Activated CD4-positive, alpha-beta T cell treated with anti-CD3 and anti-CD28 coated beads, Interleukin-2, amount 10 ng/mL, durations not matched to agents 24 days and 14 days (primary cell): Measurements from ENCODE around the gene SLC16A8. TPM values are rescaled to one million over a fixed set of nuclear protein-coding genes. Genes with fewer than 3 reads are reported as not detected.
"Not testable (repeated sequence)": the region's sequence is repeated elsewhere in the genome, so short reads cannot be mapped to it uniquely, and the experiment has no call there.

Experiments used
- DNase-seq: peaks from one replicate; pipeline ENCODE4 v3.0.0; 2022
- H3K27ac Mint-ChIP-seq: one replicate; pipeline ENCODE4 v1.8.0; 2022; ENCODE audit warnings: mild to moderate bottlenecking, mixed read lengths
- H3K27me3 Mint-ChIP-seq: one replicate; pipeline ENCODE4 v1.8.0; 2022; ENCODE audit warnings: mixed read lengths
- H3K36me3 Mint-ChIP-seq: one replicate; pipeline ENCODE4 v1.8.0; 2022; ENCODE audit warnings: low read depth, mild to moderate bottlenecking, mixed read lengths
- H3K4me1 Mint-ChIP-seq: one replicate; pipeline ENCODE4 v1.8.0; 2021; ENCODE audit warnings: mixed read lengths
- H3K4me3 Mint-ChIP-seq: one replicate; pipeline ENCODE4 v1.8.0; 2022; ENCODE audit warnings: mild to moderate bottlenecking, moderate library complexity, mixed read lengths
- H3K9me3 Mint-ChIP-seq: one replicate; pipeline ENCODE4 v1.8.0; 2021; ENCODE audit warnings: mixed read lengths
- intact Hi-C: fragments of 100-400 bp; cut with micrococcal nuclease; formaldehyde crosslinking; loops from one replicate; pipeline ENCODE4 v1.15.1; 2023
- total RNA-seq: library from RNA; stranded (reverse); gene quantifications from 2 replicates; pipeline ENCODE4 v1.2.3, GENCODE V29; 2022

Gene SLC16A8
- total RNA-seq, 1 donor from 2014 or later, result not detected

DNA sequence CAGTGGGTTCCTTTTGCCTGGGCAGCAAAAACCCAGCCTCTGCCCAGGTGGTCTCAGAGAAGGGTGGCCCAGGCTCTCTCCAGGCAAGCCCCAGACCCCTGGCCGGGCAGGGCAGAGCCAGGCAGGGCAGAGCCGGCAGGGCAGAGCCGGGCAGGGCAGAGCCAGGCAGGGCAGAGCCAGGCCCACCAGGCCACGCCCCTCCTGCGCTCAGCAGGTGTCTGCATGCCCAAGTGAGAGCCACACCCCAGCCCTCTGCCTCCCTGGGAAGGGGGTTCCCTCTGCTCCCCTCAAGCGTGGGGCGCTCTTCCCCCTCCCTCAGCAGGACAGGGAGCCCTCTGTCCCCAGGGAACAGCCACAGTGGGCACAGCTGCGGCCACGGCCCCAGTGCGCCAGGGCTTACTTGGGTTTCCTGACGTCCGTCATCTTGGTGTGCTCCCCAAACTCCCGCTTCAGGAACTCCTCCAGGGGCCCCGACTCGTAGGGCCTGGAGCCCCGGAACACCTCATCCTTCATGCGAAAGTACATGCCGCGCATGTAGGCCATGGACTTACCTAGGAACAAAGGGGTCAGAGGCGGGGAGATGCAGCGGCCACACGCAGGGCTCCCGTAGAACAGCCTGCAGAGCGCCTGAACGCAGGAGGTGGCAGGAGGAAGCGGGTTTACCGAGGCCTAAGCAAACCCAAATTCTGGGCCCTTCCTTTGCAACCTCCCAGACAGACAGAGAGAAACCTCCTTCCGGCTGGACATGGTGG is 36.6 kb upstream of the SLC16A8 start:
- intact Hi-C loops, result no loop called here
- H3K4me1 Mint-ChIP-seq, result peaks cover 7% of the 10 kb centered on the region
- H3K27me3 Mint-ChIP-seq, result no peaks in the 10 kb centered on the region
- H3K9me3 Mint-ChIP-seq, result no peaks in the 10 kb centered on the region
- no peak overlapping the region for H3K4me3 Mint-ChIP-seq
- H3K36me3 Mint-ChIP-seq, result no peaks in the 10 kb centered on the region
- no peak for DNase-seq
- H3K27ac Mint-ChIP-seq, result no peak overlapping the region

DNA sequence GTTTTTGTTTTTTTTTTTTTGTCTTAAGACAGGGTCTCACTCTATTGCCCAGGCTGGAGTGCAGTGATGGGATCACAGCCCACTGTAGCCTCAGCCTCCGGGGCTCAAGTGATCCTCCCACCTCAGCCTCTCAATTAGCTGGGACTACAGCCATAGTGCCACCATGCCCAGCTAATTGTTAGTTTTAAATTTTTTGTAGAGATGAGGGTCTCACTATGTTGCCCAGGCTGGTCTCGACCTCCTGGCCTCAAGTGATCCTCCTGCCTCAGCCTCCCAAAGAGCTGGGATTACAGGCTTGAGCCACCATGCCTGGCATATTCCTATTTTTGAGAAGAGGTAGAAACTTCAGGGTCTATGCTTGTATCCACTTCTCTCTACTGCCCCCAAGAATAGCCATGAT is 34.8 kb upstream of the SLC16A8 start:
- not testable (repeated sequence) for H3K27ac Mint-ChIP-seq, H3K9me3 Mint-ChIP-seq, H3K4me3 Mint-ChIP-seq, DNase-seq, H3K27me3 Mint-ChIP-seq, H3K36me3 Mint-ChIP-seq, H3K4me1 Mint-ChIP-seq
- intact Hi-C loops, result loop anchor here (10.0 kb wide), 1 partner anchor 86 kb away; the partner anchor contains the start of gene MAFF

DNA sequence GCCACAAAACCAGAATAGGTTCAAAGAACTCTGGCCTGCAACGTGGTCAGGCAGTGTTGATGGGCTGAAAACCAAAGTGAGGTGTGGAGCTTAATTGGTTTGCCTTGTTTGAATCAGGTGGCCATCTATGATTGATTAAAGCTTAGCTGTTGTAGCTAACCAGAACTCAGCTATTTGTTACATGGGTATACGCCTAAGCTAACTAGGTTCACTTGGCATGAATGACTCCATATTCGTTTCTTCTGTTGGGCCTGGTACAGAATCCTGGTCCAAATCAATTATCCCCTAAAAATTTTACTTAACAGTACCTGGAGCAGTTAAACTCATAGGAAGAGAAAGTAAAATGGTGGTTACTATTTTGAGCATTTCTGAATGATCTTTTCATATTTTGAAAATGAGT is 34.2 kb upstream of the SLC16A8 start:
- Mint-ChIP-seq H3K27me3 (no peaks in the 10 kb centered on the region), H3K36me3 (no peaks in the 10 kb centered on the region), H3K4me3 (no peak overlapping the region), H3K27ac (no peak overlapping the region), H3K4me1 (peaks cover 2% of the 10 kb centered on the region), H3K9me3 (no peaks in the 10 kb centered on the region)
- DNase-seq, result no peak
- intact Hi-C loops, result loop anchor here (10.0 kb wide), 1 partner anchor 87 kb away; the partner anchor contains the start of gene MAFF

DNA sequence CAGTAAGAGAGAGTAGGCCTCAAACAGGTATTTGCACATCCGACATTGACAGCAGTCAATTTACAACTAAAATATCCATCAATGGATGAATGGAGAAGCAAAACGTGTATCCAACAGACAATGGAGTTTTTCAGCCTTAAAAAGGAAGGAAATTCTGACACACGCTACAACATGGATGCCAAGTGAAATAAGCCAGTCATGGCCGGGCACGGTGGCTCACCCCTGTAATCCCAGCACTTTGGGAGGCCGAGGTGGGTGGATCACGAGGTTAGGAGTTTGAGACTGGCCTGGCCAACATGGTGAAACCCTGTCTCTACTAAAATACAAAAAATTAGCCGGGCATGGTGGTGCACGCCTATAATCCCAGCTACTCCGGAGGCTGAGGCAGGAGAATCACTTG is 33.6 kb upstream of the SLC16A8 start:
- not testable (repeated sequence) for H3K9me3 Mint-ChIP-seq, H3K4me1 Mint-ChIP-seq, DNase-seq, H3K36me3 Mint-ChIP-seq, H3K27ac Mint-ChIP-seq, H3K4me3 Mint-ChIP-seq, H3K27me3 Mint-ChIP-seq
- intact Hi-C loops, result loop anchor here (10.0 kb wide), 1 partner anchor 87 kb away; the partner anchor contains the start of gene MAFF

DNA sequence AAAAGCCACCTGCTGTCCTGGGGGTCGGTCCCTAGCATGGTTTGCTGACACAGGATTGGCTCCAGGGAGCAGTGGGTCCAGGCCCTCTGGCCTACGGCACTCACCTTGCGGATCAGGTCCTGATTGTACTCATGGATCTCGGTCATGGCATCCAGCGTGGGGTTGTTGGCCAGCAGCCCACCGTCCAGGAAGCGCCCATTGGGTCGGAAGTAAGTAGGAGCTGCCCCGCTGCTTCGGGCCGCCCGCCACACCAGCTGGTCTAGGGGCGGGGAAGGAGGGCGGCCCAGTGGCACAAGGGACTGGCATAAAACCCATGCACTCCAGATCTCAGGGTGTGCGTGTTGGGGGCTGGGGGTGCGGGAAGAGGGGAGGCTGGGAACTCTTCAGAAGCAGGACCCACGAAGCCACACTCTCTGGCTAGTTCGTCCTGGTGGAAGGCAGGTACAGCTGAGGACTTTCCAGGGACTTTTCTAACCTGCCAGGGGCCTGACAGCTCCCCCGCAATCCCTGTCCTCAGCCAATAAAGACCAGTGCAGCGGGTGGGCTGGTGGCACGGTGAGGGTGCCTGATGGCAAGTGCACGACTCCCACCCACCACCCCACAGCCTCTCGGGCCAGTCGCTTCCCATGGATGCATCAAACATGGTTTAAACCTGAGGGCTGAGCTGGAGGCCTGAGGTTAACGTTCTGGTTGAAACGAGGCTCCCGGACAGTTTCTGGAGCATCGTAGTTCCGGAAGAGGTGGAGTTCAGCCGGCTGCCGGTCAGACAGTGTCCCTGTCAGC is 31.6 kb upstream of the SLC16A8 start:
- DNase-seq, result no peak
- no peak overlapping the region for H3K27ac Mint-ChIP-seq
- no peak overlapping the region for H3K4me3 Mint-ChIP-seq
- H3K27me3 Mint-ChIP-seq, result no peaks in the 10 kb centered on the region
- intact Hi-C loops, result loop anchor here (10.0 kb wide), 1 partner anchor 89 kb away; the partner anchor contains the start of gene MAFF
- H3K36me3 Mint-ChIP-seq, result no peaks in the 10 kb centered on the region
- no peaks in the 10 kb centered on the region for H3K4me1 Mint-ChIP-seq
- no peaks in the 10 kb centered on the region for H3K9me3 Mint-ChIP-seq

DNA sequence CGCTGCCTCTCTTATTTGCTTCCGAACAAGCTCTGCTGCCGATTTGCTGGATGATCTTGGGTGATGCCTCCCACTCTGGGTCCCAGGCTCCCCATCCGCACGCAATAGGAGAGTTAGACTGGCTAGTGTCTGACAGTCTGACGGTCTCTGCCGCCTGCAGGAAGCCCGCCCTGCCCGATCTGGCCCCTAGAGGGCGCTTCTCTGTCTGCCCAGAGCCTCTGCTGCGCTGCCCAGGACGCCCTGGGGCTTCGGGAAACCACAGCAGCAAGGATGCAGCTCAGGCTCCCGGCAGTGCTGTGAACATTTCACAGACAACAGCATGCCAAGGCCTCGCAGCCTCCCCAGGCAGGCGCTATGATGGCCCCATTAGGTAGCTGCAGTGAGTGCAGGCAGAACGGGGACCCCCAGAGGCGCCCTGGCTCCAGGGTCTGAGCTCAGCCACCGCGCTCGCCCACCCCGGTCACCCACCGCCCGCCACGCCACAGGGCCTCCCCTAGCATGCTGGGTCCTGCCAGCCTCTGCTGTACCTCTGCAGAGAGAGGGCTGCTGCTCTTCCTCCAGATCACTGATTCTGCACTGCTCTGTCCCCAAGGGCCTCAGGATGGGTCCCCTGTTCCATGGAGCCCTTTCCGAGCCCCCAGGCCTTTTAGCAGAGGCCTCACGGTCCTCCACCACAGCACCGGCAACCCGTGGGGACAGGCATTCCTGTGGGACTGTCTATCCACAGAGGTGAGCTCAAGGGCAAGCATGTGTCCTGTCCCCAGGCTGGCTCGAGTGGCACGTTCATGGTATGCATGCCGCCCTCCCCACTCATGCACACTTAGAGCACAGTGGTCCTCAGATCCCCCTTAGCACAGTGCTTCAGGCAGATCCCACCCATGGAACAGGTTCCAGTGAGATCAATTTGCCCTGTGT is 30.8 kb upstream of the SLC16A8 start:
- Mint-ChIP-seq H3K9me3 (no peaks in the 10 kb centered on the region), H3K4me1 (no peaks in the 10 kb centered on the region), H3K27ac (no peak overlapping the region), H3K27me3 (no peaks in the 10 kb centered on the region), H3K36me3 (no peaks in the 10 kb centered on the region), H3K4me3 (no peak overlapping the region)
- intact Hi-C loops, result loop anchor here (10.0 kb wide), 1 partner anchor 90 kb away; the partner anchor contains the start of gene MAFF
- DNase-seq, result peak; percentile 94

DNA sequence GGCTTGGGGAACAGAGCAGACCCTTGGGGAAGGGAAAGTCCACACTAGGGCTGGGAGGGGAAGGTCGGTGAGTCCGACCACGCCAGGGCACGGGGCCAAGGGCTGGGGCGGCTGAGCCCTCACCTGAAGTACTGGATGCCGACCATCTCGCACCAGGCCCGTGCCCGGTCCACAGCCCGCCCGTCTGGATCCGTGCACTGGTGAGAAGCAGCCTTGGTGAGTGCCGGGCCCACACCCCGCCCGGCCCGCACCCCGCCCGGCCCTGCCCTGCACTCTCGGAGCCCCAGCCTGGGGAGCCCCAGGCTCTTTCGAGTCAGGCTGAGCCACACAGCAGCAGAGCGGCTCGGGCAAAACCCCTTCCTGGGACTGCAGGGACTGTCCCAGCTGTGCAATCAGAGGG is 28.4 kb upstream of the SLC16A8 start:
- no peaks in the 10 kb centered on the region for H3K9me3 Mint-ChIP-seq
- intact Hi-C loops, result loop anchor here (10.0 kb wide), 1 partner anchor 92 kb away; the partner anchor contains the start of gene MAFF
- no peak overlapping the region for H3K27ac Mint-ChIP-seq
- H3K27me3 Mint-ChIP-seq, result no peaks in the 10 kb centered on the region
- no peaks in the 10 kb centered on the region for H3K4me1 Mint-ChIP-seq
- H3K36me3 Mint-ChIP-seq, result no peaks in the 10 kb centered on the region
- DNase-seq, result no peak
- no peak overlapping the region for H3K4me3 Mint-ChIP-seq

DNA sequence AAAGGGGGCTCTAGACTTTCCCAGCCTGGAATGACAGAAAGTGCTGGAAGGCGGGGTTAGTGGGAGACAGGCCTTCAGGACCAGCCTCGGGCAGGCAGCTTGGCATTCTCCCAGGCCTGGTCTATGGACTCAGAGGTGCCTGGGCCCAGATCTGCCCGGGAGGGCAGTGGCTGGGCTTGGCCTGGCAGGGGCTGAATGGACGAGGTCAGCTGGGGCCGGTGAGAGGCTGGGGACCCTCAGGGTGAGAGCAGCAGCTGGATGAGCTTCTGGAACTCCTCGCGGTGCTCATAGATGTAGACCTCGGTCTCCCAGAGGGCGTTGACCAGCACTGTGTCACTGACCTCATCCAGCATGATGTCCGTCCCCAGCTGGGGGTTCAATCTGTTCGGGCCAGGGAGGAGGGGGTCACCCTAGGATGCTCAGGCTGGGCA is 28.0 kb upstream of the SLC16A8 start:
- Mint-ChIP-seq H3K27ac (no peak overlapping the region), H3K4me1 (no peaks in the 10 kb centered on the region), H3K27me3 (no peaks in the 10 kb centered on the region), H3K9me3 (no peaks in the 10 kb centered on the region), H3K4me3 (no peak overlapping the region), H3K36me3 (no peaks in the 10 kb centered on the region)
- no peak for DNase-seq
- intact Hi-C loops, result loop anchor here (10.0 kb wide), 1 partner anchor 93 kb away; the partner anchor contains the start of gene MAFF

DNA sequence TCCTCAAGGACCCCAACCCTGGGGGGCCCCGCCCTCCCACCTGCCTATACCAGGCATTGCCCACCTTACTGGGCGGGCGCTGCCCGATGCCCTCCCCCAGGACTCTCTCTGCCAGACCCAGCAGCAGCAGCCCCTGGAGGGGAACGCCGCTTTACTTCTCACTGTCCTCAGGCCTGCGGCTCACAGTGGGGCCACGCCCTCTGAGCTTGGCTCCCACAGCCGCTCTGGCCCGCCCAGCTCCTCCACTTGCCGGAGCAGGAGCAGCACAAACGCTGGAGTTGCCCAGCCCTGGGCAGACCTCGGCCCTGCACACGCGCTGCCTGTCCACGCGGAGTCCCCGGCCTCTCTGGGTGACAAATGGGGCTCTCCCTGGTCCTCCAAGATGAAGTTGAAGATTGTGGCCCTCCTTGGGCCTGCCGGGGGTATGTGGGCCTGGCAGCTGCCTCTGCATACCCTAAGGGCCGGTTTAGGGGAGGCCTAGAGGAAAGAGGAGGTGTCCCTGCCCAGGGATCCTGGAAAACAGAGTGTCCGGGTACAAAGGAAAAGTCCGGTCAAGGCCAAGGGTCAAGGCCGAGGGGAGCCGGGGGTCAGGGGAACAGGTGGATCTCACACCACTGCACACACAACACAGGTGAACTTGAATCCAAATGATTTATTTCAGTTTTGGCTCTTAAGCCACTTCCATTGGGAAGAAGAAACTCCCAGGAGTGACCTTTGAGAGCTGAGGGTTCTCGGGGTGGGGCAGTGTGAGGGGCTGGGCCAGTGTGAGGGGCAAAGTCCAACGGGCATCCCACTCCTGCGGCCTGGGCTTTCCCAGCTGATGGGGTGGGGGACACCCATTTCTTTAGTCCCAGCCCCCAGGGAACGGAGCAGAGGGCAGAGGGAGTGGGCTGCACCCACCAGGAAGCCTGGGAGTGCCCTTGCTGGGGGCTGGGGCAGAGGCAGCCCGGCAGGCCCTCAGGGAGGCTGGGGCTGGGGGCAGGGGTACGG is 27.2 kb upstream of the SLC16A8 start:
- Mint-ChIP-seq H3K27ac (no peak overlapping the region), H3K27me3 (no peaks in the 10 kb centered on the region), H3K9me3 (no peaks in the 10 kb centered on the region), H3K4me1 (no peaks in the 10 kb centered on the region), H3K4me3 (no peak overlapping the region), H3K36me3 (no peaks in the 10 kb centered on the region)
- intact Hi-C loops, result loop anchor here (10.0 kb wide), 1 partner anchor 94 kb away; the partner anchor contains the start of gene MAFF
- DNase-seq, result no peak

DNA sequence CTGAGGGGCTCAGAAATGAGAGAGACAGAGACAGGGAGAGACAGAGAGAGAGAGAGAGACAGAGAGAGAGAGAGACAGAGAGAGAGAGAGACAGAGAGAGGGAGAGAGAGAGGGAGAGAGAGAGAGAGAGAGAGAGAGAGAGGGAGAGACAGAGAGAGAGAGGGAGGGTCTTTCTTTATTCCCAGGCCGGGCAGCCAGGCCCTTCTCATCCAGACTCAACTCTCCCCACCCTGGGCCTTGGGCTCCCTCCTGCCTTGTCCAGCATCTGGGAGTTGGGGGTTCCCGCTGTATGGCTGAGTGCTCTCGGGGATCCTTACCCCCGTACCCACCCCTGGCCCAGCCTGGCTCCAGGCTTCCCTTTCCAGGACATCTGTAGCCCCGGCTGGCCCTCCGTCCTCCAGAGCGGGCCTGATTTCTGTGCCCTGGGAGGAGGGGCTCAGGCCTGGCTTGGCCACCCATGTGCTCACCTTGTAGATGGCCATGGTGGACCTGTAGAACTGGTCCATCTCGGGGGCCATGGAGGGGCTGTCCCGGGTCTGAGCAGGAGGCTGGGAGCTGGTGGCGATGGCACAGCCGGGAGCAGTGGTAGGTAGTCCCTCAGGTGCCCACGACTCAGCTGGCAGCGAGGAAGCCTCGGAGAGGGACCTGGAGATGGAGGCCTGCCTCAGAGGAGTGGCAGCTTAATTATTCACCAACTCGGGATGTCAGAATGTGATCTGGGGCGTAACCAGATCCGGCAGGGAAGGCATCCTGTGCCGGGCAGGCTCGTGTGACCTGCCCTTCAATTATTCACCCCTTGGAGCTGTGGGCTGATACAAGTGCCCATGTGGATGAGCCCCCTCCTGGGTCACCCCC is 26.3 kb upstream of the SLC16A8 start, which contains the start of gene BAIAP2L2:
Gene BAIAP2L2, minus strand, starts transcription at position 677 of the 855 bp plus-strand sequence. Its CDS starts 159 bp downstream, at position 518.
- Mint-ChIP-seq H3K4me3 (no peak within 1 kb of the TSS), H3K4me1 (no peaks in the 10 kb centered on the region), H3K27ac (peak within 1 kb of the TSS; percentile 5), H3K9me3 (no peaks in the 10 kb centered on the region), H3K27me3 (no peaks in the 10 kb centered on the region), H3K36me3 (no peaks in the 10 kb centered on the region)
- DNase-seq, result no peak
- intact Hi-C loops, result loop anchor here (10.0 kb wide), 1 partner anchor 95 kb away; the partner anchor contains the start of gene MAFF

DNA sequence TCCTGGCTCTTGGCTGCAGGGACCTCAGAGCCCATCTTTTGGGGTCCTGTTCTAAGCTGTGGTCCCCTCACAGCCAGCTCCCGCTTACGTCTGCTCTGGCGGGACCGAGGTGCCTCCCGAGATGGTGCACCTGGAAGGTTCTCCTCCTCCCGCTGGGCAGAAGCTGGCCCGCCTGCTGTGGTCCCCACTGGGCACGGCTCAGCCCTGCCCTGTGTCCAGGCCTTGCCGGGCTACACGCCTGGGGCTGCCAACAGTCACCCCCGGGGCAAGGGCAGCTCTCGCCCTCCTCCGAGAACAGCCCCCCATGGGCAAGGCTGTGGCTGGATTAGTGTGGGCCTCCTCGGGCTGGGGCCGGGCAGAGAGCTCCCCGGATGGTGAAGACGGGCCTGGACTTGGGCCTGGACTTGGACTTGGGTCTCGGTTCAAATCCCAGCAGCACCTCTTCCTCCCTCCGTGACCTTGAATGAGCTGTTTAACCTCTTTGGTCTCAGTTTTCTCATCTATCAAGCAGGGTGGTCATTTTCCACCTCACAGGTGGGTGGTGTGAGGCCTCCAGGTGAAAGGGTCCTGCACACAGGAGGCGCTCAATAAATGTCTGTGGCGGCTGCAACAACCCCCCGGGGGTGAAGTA is 25.5 kb upstream of the SLC16A8 start:
- peak; percentile 69 for DNase-seq
- peaks cover 5% of the 10 kb centered on the region for H3K4me1 Mint-ChIP-seq
- H3K36me3 Mint-ChIP-seq, result no peaks in the 10 kb centered on the region
- intact Hi-C loops, result loop anchor here (10.0 kb wide), 2 partner anchors 95 to 465 kb away; partner anchors contain the start of genes DMC1 and MAFF
- no peaks in the 10 kb centered on the region for H3K27me3 Mint-ChIP-seq
- H3K9me3 Mint-ChIP-seq, result no peaks in the 10 kb centered on the region
- no peak overlapping the region for H3K4me3 Mint-ChIP-seq
- peak overlapping the region; percentile 5 for H3K27ac Mint-ChIP-seq
